ENCODE results near the gene FLNB. TPM values are rescaled to one million over a fixed set of nuclear protein-coding genes. Genes with fewer than 3 reads are reported as not detected.

Gene FLNB
- total and polyA plus RNA-seq, 2 of the 8 experiments (the other 6 are each of a cell fraction or from before 2014, with no cell fraction given): 72.3 to 118 TPM

GRCh38 chr3:58082047-58082446 is 73.8 kb downstream of the FLNB start:
- Histone ChIP-seq H4K8ac (ENCODE audit: extremely low read depth, insufficient read depth, low read length) (no peak overlapping the region), H2BK5ac (ENCODE audit: low read depth, low read length) (no peak overlapping the region), H3K4me3 (ENCODE audit: extremely low read depth in 1 of 4, insufficient read depth in 2 of 4, low read depth in 3 of 4, low read length in 4 of 4) (no peak overlapping the region), H2BK20ac (ENCODE audit: low read length) (no peak overlapping the region), H3K4me1 (replicated peaks in 1 of 4; ENCODE audit: control insufficient read depth in 3 of 4, insufficient read depth in 4 of 4, low read length in 3 of 4) (peaks cover 0 to 5% (median 0%) of the 10 kb centered on the region in 4 experiments; a peak in 1 of 7 replicates), H3K23ac (ENCODE audit: insufficient read length) (no peak overlapping the region), H3K27ac (ENCODE audit: low read depth, low read length) (no peak overlapping the region), H3K79me2 (ENCODE audit: control insufficient read depth in 1 of 2, insufficient read depth in 2 of 2, low read length in 2 of 2) (peaks cover 0 to 7% of the 10 kb centered on the region in 2 experiments; a peak in 1 of 4 replicates), H4K20me1 (replicated peaks in 1 of 2; ENCODE audit: control insufficient read depth in 1 of 2, insufficient read depth in 2 of 2, low read length in 2 of 2) (peaks cover 0 to 2% of the 10 kb centered on the region in 2 experiments), H3K56ac (replicated peaks; ENCODE audit: insufficient read length, low read depth, low read length) (no peak overlapping the region), H2BK12ac (ENCODE audit: low read depth, low read length) (no peak overlapping the region), H2BK120ac (replicated peaks; ENCODE audit: low read depth, low read length) (no peak overlapping the region), H4K5ac (ENCODE audit: insufficient read length, low read depth, low read length) (no peak overlapping the region), H3K14ac (ENCODE audit: insufficient read length) (no peak overlapping the region), H2BK15ac (ENCODE audit: low read length) (no peak overlapping the region), H3K36me3 (ENCODE audit: control insufficient read depth in 2 of 4, insufficient read depth in 4 of 4, low read length in 3 of 4) (peaks cover 0 to 37% (median 15%) of the 10 kb centered on the region in 4 experiments; a peak in 6 of 8 replicates), H3K18ac (ENCODE audit: extremely low read depth, low read length) (no peak overlapping the region), H3K4me2 (ENCODE audit: insufficient read depth in 1 of 2, low read depth in 2 of 2, low read length in 2 of 2) (no peak overlapping the region), H4K91ac (replicated peaks; ENCODE audit: insufficient read length, low read length) (no peak overlapping the region), H3K23me2 (ENCODE audit: low read depth, low read length) (no peaks in the 10 kb centered on the region), H3K9me3 (ENCODE audit: insufficient read depth in 2 of 2, low read depth in 1 of 2, low read length in 1 of 2) (no peaks in the 10 kb centered on the region), H2AFZ (ENCODE audit: low read length) (no peak overlapping the region), H3K4ac (replicated peaks; ENCODE audit: insufficient read length, low read depth, low read length) (no peak overlapping the region), H3K27me3 (replicated peaks in 1 of 4; ENCODE audit: control insufficient read depth in 3 of 4, extremely low read depth in 1 of 4, insufficient read depth in 3 of 4, low read length in 3 of 4) (no peaks in the 10 kb centered on the region), H3K9ac (replicated peaks in 1 of 4; ENCODE audit: extremely low read depth in 1 of 4, low read depth in 3 of 4, low read length in 3 of 4) (no peak overlapping the region), H2AK5ac (ENCODE audit: low read depth, low read length) (no peak overlapping the region), H3K79me1 (ENCODE audit: low read depth, low read length) (peaks cover 9% of the 10 kb centered on the region)
- ChIA-PET CTCF (ENCODE audit: partially characterized antibody) (interaction anchor here (1.0 to 1.4 kb wide), 3 partner anchors 9 to 85 kb away, joined by 3 to 6 read pairs (median 5); partner anchors contain the start of gene FLNB), POLR2A (ENCODE audit: partially characterized antibody) (no interaction called here)
- 90% methylated on average over 7 of the region's 7 CpGs; no CpG with 5 or more reads in 1 of the 2 experiments for WGBS, 2 experiments (ENCODE audit: extremely low coverage in 1 of 2, insufficient coverage in 1 of 2, insufficient read length in 1 of 2, insufficient replicate concordance in 2 of 2, low coverage in 1 of 2, low lambda C conversion rate in 2 of 2, missing lambda C conversion rate in 1 of 2)
- DNase-seq (ENCODE audit: low read depth in 1 of 2, low spot score in 2 of 2) (no peak), FAIRE-seq (no peak)
- TF ChIP-seq KDM1A (IDR thresholded peaks at IDR 0.05; ENCODE audit: borderline replicate concordance, low read length): no peak
- no peak for TF ChIP-seq BCL11A (IDR thresholded peaks at IDR 0.05; ENCODE audit: low read depth in 2 of 2, low read length in 2 of 2)
- TF ChIP-seq NRF1 (IDR thresholded peaks at IDR 0.05; ENCODE audit: low read depth, low read length): no peak
- no peak for TF ChIP-seq GTF2F1 (IDR thresholded peaks at IDR 0.05; ENCODE audit: borderline replicate concordance, low read depth, low read length)
- no peak for TF ChIP-seq TBP (IDR thresholded peaks at IDR 0.05; ENCODE audit: low read depth, low read length)
- no peak for TF ChIP-seq CBX8 (IDR thresholded peaks at IDR 0.05; ENCODE audit: borderline replicate concordance, low read depth, low read length)
- no peak for TF ChIP-seq KDM4A (IDR thresholded peaks at IDR 0.05; ENCODE audit: low read depth, low read length, severe bottlenecking)
- TF ChIP-seq MAFK (IDR thresholded peaks at IDR 0.05; ENCODE audit: low read depth, low read length): no peak
